Midbrain (tissue), 1 donor: Measurements from ENCODE around the gene IQSEC1.
"Not testable (repeated sequence)": the region's sequence is repeated elsewhere in the genome, so short reads cannot be mapped to it uniquely, and the experiment has no call there.

Experiments
- DNase-seq: peaks from one replicate; lab custom pipeline; 2025; lab: John Stamatoyannopoulos, UW

IQSEC1 gene

GRCh38 chr3:12870942-12871341, 202.3 kb downstream of the IQSEC1 start:
- DNase-seq, result no peak

GRCh38 chr3:12869035-12869621, 204.1 kb downstream of the IQSEC1 start:
- DNase-seq, result no peak

GRCh38 chr3:12868039-12869034, 204.9 kb downstream of the IQSEC1 start:
- peak; percentile 86 for DNase-seq

- DNase-seq, result no peak
Observed at GRCh38 chr3:12866836-12867235, 206.4 kb downstream of the IQSEC1 start.

- no peak for DNase-seq
Observed at GRCh38 chr3:12865271-12865670, 208.0 kb downstream of the IQSEC1 start.

GRCh38 chr3:12862387-12862786, 210.8 kb downstream of the IQSEC1 start:
- DNase-seq, result no peak

- DNase-seq, result no peak
Observed at GRCh38 chr3:12861611-12862010, 211.6 kb downstream of the IQSEC1 start.

GRCh38 chr3:12859840-12860239, 213.4 kb downstream of the IQSEC1 start:
- DNase-seq, result no peak

GRCh38 chr3:12856626-12857025, 216.6 kb downstream of the IQSEC1 start:
- no peak for DNase-seq

GRCh38 chr3:12854565-12854964, 218.7 kb downstream of the IQSEC1 start:
- no peak for DNase-seq

- not testable (repeated sequence) for DNase-seq
Observed at GRCh38 chr3:12853847-12854246, 219.4 kb downstream of the IQSEC1 start.

GRCh38 chr3:12852201-12852600, 221.0 kb downstream of the IQSEC1 start:
- DNase-seq, result no peak
